HG03520 (cell line): Measurements from ENCODE around the gene GAS7.
"Not testable (repeated sequence)": the region's sequence is repeated elsewhere in the genome, so short reads cannot be mapped to it uniquely, and the experiment has no call there.

Experiments
- ATAC-seq: cut with Tn5 transposase; IDR thresholded peaks from one replicate; pipeline ENCODE4 v1.9.1; 2021; ENCODE audit warnings: mild to moderate bottlenecking, moderate library complexity; ENCODE audit not compliant: unreplicated experiment

The GAS7 gene

DNA sequence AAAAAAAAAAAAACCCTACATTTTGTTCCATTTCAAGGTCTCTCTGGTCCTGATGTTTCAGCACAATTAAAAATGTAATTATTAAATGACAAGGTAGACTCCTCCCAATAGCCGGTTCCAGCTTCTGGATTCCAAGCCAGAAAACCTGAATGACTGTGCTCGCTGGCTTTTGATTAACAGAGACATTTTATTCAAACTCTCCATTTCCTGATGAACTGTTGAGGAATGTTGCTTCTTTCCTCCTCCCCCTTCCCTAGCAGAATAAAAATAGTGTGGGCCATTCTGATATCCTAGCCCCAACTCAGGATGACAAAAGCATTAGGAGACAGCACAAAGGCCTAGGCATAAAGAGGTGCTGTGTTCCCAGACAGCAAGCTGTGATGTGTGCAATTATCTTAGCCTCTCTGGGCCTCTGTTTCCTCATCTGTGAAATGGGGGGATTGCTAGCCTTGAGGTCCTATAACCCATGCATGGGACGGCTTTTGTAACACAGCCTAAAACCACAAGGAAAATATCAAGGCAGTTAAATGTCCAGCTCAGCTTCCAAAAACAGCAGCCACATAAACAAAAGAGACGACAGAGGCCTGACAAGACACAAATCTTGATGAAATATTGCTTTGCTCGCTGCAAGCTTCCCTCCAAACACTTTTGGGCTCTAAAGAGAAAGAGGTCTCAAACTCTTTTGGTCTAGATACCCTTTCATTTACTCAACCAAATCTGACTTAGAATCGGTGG, 166.1 kb downstream of the GAS7 start:
- ATAC-seq: no peak

DNA sequence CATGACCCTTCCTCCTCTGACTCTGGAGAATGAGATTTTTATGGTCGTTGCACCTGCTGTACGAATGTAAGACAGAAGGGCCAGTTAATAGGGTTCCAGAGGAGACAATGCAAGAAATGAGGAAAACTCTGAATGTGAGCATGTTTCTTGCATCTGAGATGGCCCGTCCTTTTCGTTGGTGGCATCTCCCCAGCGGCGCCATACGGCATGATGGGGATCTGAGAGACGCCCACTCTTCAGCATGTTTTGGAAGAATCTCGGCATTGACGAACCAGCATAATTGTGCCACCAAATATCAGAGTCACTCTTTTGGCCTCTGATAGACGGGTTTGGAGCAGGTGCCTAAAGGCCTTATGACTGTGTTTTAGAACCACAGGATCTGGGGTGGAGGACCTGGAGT, 166.8 kb downstream of the GAS7 start:
- no peak for ATAC-seq

DNA sequence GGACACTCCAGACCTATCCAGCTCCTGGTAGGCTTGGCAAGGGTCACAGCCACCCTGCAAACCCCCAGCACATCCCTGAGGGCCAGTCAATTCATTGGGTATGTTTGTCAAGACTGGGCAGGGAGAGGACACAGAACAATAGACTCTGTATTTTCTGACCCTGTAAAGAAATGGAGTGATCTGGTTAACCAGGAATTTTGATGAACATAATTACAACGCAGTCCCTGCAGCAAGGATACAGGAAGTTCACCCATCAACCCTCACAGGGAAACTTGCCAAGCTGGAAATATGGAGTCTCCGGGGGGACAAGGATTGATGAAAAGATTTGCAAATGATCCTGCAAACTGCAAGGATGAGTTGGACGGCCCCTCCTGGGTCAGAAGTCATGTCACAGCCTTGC, 167.3 kb downstream of the GAS7 start:
- ATAC-seq: no peak

DNA sequence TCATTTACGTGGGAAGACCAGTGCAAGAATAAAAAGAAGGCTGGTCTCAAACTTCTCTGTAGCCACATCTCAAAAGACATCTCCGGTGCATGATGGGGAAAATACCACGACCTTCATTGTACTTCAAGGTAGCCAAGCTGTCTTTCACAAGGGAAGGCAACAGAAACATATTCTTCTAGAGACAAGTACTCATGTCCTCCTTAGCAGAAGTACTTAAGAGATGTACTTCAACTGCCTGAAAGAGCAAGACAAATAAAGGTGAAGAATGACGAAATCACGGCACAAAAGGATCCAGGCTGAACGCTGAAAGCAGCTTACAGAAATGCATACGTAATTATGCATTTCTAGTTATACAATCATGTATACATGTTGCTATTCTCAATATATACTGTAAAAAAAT, 169.3 kb downstream of the GAS7 start:
- no peak for ATAC-seq

DNA sequence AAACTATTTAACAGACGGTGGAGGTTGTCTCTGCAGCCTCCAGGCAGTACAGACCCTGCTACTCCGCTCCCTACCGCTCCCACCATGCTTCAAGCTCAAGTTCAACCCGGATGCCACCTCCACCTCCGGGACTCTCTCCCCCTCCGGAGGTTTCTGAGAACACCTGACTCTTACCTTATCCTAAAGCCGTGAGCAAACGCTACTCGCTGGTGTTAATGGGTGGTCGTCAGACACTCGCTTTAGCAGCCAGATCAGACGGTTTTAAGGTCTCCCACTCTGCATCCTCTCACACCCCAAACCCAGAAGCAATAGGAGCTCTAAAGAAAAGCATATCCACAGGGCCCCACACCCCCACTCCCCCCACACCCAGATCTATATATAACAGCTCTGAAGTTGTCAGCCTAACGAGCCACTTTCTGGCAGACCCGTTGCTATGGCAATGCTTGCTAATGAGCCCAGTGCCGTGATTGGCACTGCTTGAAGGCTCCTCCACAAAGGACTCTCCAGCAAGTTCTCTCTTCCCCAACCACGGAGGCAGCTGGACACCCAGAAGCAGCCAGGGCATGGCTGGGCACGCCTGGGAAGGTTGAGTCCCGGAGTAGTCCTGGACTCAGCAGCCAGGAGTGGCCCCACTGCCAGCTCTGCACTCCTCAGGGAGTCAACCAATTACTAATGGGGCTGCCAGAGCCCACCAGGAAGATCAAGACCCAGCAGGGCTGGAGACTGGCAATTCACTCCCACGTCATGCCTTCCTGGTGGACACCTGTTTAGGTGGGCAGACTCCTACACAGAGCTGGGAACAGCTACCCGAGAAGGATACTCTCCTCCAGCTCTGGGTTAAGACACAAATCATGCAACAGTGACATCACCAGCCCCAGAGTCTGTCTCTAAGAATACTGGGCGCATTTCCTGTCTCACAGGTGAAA, 172.2 kb downstream of the GAS7 start:
- ATAC-seq: no peak

DNA sequence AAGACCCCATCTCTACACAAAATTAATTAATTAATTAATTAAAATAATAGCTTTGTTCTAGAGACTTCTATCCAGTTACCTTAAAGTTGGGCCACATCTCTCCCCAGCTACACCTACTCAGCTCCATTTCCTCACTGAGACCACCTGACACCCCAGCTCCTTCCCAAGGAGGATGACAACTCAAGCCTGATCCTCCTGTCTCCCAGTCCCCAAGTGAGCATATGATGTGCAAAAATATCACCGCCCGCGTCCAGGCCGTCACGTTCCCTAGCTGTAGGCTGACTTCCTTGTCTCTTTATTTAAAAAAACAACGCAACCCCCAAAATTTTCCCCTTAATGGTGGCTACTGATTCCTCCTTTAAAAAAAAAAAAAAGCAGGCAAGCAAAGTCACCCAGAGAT, 173.2 kb downstream of the GAS7 start:
- no peak for ATAC-seq

DNA sequence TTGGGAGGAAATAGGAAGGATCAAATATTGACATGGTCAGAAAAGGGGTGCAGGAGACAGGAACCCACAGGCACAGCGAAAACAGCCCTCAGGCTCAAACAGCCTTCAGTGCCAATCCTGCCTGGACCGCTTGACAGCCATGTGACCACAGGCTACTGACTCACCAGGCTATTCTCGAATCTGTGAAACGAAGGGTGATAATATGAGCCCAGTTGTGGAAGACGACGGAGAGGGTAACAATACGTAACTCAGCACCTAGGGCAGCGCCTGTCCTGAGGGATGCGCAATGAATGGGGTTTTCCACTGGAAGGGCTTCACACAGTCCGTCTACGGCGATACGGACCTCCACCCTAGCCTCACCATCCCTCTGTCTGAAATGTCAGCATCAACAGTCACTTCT, 176.0 kb downstream of the GAS7 start:
- ATAC-seq: no peak

DNA sequence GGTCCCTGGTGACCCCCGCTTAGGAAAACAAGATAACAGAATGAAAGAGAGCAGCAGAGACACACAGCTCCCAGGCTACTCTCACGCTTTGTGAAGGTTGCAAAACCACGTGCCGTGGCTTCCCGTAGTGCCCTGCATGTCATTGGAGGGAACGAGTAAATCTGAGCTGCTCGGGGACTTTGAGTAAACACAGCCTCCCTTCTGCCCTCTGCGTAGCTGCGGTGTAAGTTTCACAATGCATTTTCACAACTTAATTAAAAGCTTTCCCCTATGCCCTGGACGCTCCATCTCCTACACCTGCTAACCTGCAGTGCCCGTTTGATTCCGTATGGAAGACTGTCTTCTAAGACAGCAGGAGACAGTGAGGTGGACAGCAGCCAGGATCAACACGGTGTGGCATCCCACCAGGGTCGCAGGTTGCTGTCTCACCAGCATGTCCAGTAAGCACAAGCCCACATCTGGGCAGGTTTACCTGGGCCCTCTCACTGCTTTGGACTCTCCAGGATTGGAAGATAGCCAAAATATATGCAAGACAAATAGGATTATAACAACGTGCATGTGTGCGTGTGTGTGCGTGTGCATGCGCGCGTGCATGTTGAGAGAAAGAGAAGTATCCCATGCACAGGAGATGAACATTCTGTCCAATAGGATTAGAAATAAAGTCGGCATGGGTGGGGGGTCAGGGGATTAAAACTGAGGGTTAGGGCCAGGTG, 177.0 kb downstream of the GAS7 start:
- no peak for ATAC-seq

DNA sequence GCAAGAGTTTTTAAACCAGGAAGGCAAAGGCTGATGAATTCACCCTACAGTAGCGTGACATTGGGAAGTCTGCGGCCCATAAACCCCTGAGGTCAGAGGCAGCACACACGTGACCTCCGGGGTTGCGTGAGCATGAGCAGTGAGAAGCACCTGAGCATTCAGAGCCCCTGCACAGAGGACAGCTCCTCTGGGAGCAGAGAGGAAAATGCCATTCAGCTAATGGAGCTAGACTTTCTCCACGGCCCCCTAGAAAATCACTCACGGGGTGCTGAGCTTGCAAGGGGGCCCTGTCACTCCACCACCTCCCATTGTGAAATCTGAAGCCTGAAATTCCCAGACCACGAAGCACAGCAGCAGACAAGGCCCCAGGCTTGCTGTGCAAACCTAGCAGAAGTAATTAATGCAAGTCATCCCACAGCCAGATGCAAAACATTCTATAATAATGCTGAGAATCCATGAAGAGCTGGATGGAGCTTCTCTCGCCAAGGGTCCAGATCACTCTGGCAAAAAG, 178.4 kb downstream of the GAS7 start:
- no peak for ATAC-seq

DNA sequence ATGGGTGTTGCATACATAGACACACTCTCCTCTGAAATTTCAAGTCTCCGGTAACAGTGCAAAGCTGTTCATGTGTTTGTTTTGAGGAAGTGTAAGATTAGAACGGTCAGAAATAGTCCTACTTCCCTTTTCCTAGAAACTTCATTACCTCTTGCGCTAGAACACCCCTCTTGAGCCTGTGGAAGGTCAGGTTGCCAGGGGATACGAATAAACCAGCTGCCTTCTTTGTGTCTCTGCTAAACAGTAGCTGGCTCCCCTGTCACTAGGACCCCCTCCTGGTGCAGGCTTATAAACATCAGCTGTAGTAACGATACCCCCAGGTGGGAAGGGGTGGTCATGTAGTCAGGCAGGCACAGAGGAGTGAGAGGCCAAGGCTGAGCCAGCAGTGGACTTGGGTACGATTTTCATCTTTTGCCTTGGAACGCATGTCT, 179.9 kb downstream of the GAS7 start:
- no peak for ATAC-seq

DNA sequence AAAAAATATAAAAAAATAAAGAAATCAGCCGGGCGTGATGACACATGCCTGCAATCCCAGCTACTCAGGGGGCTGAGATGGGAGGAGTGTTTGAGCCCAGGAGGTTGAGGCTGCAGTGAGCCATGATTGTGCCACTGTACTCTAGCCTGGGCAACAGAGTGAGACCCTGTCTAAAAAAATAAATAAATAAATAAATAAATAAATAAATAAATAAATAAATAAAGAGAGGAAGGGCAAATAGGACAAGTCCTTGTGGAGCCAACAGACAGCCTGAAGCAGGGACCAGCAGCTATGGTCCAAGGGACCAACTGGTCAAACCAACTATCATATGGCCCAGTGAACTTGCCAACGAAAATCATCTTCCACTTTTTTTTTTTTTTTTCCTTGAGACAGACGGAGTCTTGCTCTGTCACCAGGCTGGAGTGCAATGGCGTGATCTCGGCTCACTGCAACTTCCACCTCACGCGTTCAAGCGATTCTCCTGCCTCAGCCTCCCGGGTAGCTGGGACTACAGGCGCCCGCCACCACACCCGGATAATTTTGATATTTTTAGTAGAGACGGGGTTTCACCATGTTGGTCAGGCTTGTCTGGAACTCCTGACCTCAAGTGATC, 181.3 kb downstream of the GAS7 start:
- ATAC-seq: not testable (repeated sequence)

DNA sequence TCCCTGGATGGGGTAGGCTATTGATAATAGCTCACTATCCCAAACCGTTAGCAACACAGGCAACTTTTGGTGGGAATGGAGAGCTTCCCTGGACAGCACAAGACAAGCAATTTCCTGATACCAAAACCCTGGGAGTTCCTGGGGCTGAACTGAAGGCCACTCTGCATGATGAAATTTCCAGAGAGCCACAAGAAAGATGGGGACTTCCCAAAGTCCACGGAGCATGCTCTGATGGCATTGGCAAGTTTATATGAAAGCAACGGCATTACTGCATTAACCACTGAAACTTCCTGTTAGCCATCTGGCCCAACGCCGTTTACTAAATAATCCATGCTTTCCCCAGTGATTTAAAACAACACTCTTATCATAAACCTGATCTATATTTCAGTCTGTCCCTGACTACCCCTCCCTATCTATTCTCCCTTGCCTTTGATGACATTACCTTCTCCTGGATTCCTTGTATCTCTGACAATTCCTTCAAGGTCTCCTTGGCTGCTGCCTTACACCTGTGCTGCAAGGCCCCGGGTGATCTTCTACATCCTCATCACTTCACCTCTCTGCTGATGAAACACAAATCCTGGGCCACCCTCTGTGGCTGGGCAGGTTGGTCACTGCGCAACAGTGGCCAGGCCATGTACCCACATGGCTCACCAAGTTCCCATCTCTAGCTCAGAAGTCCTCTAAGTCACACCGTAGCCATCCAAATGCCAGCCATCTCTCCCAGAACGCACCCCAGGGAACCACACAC, 184.9 kb downstream of the GAS7 start:
- peak; percentile 69 for ATAC-seq

DNA sequence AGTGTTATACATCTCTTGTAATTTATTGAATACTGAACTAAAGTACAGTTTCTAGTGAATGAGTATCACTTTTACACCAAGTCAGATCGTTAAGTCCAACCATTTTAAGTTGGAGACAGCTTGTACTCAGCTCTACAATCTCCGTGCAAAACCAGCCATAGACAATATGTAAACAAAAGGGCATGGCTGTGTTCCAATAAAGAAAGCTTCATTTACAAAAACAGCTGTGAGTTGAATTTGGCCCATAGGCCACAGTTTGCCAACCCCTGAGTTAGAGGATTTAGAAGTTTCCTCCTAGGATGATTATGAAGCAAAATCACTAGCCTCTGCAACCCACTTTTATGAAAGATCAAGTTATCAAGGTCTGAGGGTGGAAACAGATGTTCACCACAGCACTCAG, 187.7 kb downstream of the GAS7 start:
- ATAC-seq: no peak

DNA sequence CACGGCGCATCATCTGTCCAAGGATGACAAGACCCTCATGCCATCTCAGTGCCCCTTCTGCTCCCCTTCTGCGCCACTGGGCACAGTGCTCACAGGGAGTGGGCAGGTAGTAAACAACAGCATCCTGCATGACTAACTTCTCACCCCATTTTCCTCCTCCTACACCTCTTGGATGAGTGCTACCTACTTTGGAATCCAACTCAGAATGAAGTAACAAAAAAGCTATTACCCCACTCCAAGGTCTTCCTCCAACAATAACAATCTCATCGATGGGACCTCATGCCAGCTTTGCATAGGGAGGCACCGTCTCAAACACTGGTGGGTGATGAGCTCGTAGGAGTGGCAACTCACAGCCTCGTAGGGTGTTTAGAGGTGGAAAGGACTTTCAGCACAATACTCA, 194.7 kb downstream of the GAS7 start:
- no peak for ATAC-seq

DNA sequence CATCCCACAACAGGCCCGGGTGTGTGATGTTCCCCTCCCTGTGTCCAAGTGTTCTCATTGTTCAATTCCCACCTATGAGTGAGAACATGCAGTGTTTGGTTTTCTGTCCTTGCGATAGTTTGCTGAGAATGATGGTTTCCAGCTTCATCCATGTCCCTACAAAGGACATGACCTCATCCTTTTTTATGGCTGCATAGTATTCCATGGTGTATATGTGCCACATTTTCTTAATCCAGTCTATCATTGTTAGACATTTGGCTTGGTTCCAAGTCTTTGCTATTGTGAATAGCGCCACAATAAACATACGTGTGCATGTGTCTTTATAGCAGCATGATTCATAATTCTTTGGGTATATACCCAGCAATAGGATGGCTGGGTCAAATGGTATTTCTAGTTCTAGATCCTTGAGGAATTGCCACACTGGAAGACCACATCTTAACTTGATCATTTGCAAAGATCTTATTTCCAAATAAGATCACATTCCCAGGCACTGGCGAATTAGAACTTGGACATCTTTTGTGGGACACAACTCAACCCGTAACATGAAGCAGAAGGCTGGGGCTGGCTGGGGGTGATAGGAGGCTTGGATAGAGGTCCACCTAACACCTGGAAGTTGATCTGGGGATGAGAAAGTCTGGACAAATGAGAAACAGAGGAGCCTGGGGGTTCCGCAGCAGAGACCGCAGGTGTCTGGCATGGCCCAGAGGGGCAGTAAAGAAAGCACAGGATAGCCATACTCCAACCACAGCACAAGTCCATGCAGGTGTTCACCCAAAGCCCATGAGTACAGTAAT, 195.6 kb downstream of the GAS7 start:
- not testable (repeated sequence) for ATAC-seq

DNA sequence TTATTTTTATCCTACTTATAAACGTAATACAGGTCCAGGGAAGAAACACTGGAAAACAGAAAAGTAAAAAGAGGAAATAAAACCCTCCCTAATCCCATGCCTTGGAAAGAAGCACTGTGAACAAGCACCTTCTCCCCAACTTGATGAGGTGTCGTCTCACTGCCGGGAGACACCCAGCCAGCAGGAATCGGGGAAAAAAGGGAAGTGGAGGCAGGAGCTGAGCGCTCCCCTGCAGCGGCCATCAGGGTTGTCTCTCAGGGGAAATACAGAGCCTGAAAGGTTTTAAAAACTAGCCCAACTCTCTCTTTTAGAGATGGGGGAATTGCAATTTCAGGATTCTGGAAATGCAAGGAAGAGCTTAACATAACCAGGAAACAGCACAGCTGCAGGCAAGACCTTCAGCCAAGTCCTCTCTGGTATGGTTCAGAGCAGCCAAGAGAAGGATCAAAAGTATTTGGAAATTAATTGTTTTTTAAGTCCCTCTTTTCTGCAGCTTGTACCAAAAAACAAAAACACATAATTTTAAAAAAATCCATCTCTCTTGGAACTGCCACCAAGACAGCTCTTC, 197.0 kb downstream of the GAS7 start:
- no peak for ATAC-seq

DNA sequence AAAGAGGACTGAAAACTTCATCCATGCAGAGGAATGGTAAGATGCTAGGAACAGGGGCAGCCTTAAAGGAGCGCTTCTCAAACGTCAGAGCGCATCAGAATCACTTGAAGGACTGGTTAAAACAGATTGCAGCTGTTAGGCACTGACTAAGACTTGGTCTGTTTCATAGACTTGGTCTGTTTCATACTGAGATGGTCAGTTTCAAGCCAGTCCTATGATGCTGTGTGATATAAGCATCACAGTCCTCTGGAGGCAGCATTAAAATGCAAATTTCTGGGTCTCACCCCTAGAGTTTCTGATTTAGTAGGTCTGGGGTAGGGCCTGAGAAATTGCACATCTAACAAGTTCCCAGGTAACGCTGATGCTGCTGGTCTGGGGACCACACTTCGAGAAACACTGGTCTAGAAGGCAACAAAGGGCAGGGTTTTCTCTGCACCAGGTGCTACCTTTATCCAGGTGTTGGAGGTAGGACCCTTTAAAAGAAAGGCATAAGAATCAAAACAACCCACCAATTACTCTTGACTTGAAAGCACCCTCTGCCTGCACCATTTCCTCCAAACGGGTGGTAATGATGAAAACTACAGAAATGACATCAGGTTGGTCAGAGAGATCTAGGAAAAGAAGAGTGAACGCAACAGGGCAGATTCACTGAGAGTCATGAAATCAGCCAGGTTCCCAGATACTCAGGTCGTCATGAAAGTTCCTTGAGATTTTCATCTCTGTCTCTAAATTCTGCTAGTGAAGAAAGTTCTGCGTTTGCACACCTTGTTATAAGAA, 198.3 kb downstream of the GAS7 start:
- ATAC-seq: peak; percentile 77

DNA sequence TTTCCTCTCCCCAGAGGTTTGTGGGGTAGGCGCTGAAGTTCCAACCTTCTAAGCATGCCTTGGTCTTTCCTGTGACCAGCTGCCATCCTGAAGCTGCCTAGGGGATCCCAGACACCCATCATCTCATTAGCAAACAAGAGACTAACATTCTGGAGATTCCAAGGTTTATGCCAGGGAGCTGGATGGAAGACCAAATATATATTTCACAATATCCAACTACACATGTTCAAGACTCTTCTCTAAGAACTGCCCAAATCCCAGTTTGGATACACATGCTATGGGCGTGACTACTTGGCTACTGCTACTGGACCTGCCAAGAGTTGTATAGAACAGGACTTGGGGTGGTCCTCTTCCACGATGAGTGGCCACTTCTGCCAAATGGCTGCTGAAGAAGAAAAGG, 200.3 kb downstream of the GAS7 start:
- no peak for ATAC-seq
